GM12878 (cell line): Measurements from ENCODE around the gene IFNG-AS1. TPM values are rescaled to one million over a fixed set of nuclear protein-coding genes. Genes with fewer than 3 reads are reported as not detected.

ENCODE experiments used
- ATAC-seq: fragments of 200-7000 bp; cut with Tn5 transposase; 3 replicates; pipeline ENCODE4 v1.9.1; 2020; ENCODE audit warnings: mild to moderate bottlenecking, moderate library complexity
- BruUV-seq: library from RNA; stranded (reverse); fragments of 400-500 nt; replicated peaks from 2 replicates; lab custom pipeline; 2021; lab: Mats Ljungman, UMichigan
- CTCF ChIA-PET: fragments of 300-600 bp; sonication (Branson Sonifier 250); formaldehyde crosslinking; extraction: SDS; loops from one replicate; lab custom pipeline; 2021; ENCODE audit warnings: inconsistent platforms; lab: Yijun Ruan, JAX
- POLR2A ChIA-PET: fragments of 350-600 bp; formaldehyde crosslinking; extraction: SDS; loops from one replicate; lab custom pipeline; 2021; ENCODE audit warnings: inconsistent platforms; lab: Charles Lee
- RAD21 ChIA-PET: fragments of 300-600 bp; sonication (Branson Sonifier 250); formaldehyde crosslinking; loops from one replicate; lab custom pipeline; 2023; ENCODE audit warnings: antibody characterized with exemption; ENCODE audit not compliant: unreplicated experiment; lab: Charles Lee
- SMC1A ChIA-PET: fragments of 300-600 bp; sonication (Branson Sonifier 250); formaldehyde crosslinking; loops from one replicate; lab custom pipeline; 2023; ENCODE audit not compliant: unreplicated experiment, uncharacterized antibody; lab: Charles Lee
- DNase-seq: peaks from one replicate; pipeline ENCODE4 v3.0.0-alpha.2; 2011; ENCODE audit warnings: low read depth, low spot score
- FAIRE-seq: peaks from 3 replicates; lab custom pipeline; 2011; peaks lifted over from hg19 to GRCh38; lab: Jason Lieb, UNC
- H2AFZ ChIP-seq: 2 replicates; pipeline ENCODE4 v1.6.0; 2011; ENCODE audit warnings: low read depth, low read length, control low read depth; ENCODE audit not compliant: control insufficient read depth
- H3K27ac ChIP-seq: 2 replicates; pipeline ENCODE4 v1.5.1; 2011; ENCODE audit warnings: control low read depth; ENCODE audit not compliant: control insufficient read depth, insufficient read depth
- H3K27me3 ChIP-seq, 2 experiments: replicated peaks in 1 of 2; 2 replicates each; pipeline versions ENCODE4 v1.6.0 to v1.6.1; 2011; ENCODE audit warnings: low read length in 1 of 2; ENCODE audit not compliant: control insufficient read depth in 2 of 2, insufficient read depth in 2 of 2
- H3K36me3 ChIP-seq, 2 experiments: 2 replicates each; pipeline ENCODE4 v1.5.1; 2011; ENCODE audit warnings: low read length in 1 of 2; ENCODE audit not compliant: control insufficient read depth in 2 of 2, insufficient read depth in 2 of 2
- H3K4me1 ChIP-seq: 2 replicates; pipeline ENCODE4 v1.6.1; 2011; ENCODE audit warnings: mild to moderate bottlenecking, low read length, moderate library complexity, mixed read lengths; ENCODE audit not compliant: control insufficient read depth, insufficient read depth
- H3K4me2 ChIP-seq: 2 replicates; pipeline ENCODE4 v1.6.0; 2011; ENCODE audit warnings: control low read depth; ENCODE audit not compliant: control insufficient read depth, insufficient read depth
- H3K4me3 ChIP-seq: fragments of 200-600 bp; sonication (generic); 2 replicates; pipeline ENCODE4 v1.5.1; 2016
- H3K79me2 ChIP-seq: 2 replicates; pipeline ENCODE4 v1.6.0; 2011; ENCODE audit warnings: low read length; ENCODE audit not compliant: control insufficient read depth, insufficient read depth
- H3K9ac ChIP-seq: 2 replicates; pipeline ENCODE4 v1.8.0; 2011; ENCODE audit warnings: low read length, control low read depth, mixed read lengths; ENCODE audit not compliant: control insufficient read depth, insufficient read depth
- H3K9me3 ChIP-seq: replicated peaks from 3 replicates; pipeline ENCODE4 v1.5.1; 2011; ENCODE audit warnings: mild to moderate bottlenecking, low read length; ENCODE audit not compliant: control insufficient read depth, insufficient read depth
- H4K20me1 ChIP-seq: 2 replicates; pipeline ENCODE4 v1.6.0; 2011; ENCODE audit not compliant: control insufficient read depth, insufficient read depth
- CTCF ChIP-seq, 3 experiments: IDR thresholded peaks in 2 of 3; conservative IDR thresholded peaks in 1 of 3; 2 replicates each; pipeline ENCODE4 v1.5.1; 2011; ENCODE audit warnings: low read depth in 3 of 3, low read length in 3 of 3, mild to moderate bottlenecking in 3 of 3, control low read depth in 2 of 3, moderate library complexity in 2 of 3, inconsistent platforms in 1 of 3, mixed read lengths in 1 of 3; ENCODE audit not compliant: control insufficient read depth in 2 of 3, insufficient read depth in 1 of 3; ENCODE audit errors: extremely low read depth in 1 of 3
- RAD21 ChIP-seq: IDR thresholded peaks from 2 replicates; pipeline ENCODE4 v1.6.1; 2011; ENCODE audit warnings: mild to moderate bottlenecking, low read depth, low read length, moderate library complexity; ENCODE audit not compliant: insufficient read depth
- SMC3 ChIP-seq: IDR thresholded peaks from 2 replicates; pipeline ENCODE4 v1.6.1; 2011; ENCODE audit warnings: low read length, improper control_type of control experiment, borderline replicate concordance
- STAT3 ChIP-seq: IDR thresholded peaks from 2 replicates; pipeline ENCODE4 v1.6.1; 2011; ENCODE audit warnings: low read depth, low read length, improper control_type of control experiment
- WGBS: methylation state at CpG from one replicate; pipeline ENCODE4 v1.1.6; 2016; ENCODE audit warnings: low lambda C conversion rate; ENCODE audit not compliant: insufficient replicate concordance, insufficient coverage; ENCODE audit errors: missing lambda C conversion rate; 5-methylcytosine and 5-hydroxymethylcytosine counted together
- in situ Hi-C: fragments of 300-500 bp; cut with MboI; formaldehyde crosslinking; loops from 9 replicates; pipeline ENCODE4 v1.14.3; 2018; ENCODE audit warnings: mixed read lengths
- intact Hi-C: fragments of 100-400 bp; cut with micrococcal nuclease; formaldehyde crosslinking; loops from one replicate; pipeline ENCODE4 v1.14.2; 2022; ENCODE audit not compliant: unreplicated experiment
- polyA plus RNA-seq, 11 experiments: library from polyadenylated mRNA; depleted of rRNA in 4 of 11; unstranded in 6 of 11; stranded (reverse) in 5 of 11; fragments of >200 nt; fragmentation: Nextera tagmentation in 4 of 11; fragmentation: Illumina TruSeq in 1 of 11; extraction: Ambion mirVana in 4 of 11; extraction: Trizol in 1 of 11; gene quantifications; 1 replicate in 1 of 11; 2 replicates in 10 of 11; pipeline versions ENCODE4 v1.2.1 to v1.2.3, GENCODE V29; 2011 to 2016; ENCODE audit warnings: inconsistent platforms in 2 of 11, missing spikeins in 2 of 11, low read depth in 1 of 11
- total RNA-seq, 4 experiments: library from RNA; depleted of rRNA in 3 of 4; stranded (reverse); fragments of >200 nt in 3 of 4; fragmentation: Illumina TruSeq in 1 of 4; extraction: Trizol in 1 of 4; gene quantifications; 2 replicates each; pipeline versions ENCODE4 v1.2.1 to v1.2.3, GENCODE V29; 2013 to 2021

The IFNG-AS1 gene
- total and polyA plus RNA-seq, 10 of the 15 experiments (the other 5 are each of a cell fraction or from before 2014, with no cell fraction given), result 0.40 to 1.9 (median 1.3) TPM

- no peaks in the 10 kb centered on the region for H3K79me2 ChIP-seq
- CTCF ChIA-PET, result interaction anchor here (0.6 to 3.1 kb wide), 19 partner anchors 10 to 315 kb away, joined by 3 to 39 read pairs (median 4); partner anchors contain the start of gene IFNG-AS1
- peak; percentile 90 for FAIRE-seq
Observed at GRCh38 chr12:68001486-68002466, 12.5 kb downstream of the IFNG-AS1 start.

More at GRCh38 chr12:68001486-68002466, 12.5 kb downstream of the IFNG-AS1 start:
- Histone ChIP-seq H3K36me3 (no peaks in the 10 kb centered on the region), H3K4me2 (no peak overlapping the region), H4K20me1 (no peaks in the 10 kb centered on the region), H3K4me3 (no peak overlapping the region), H3K27me3 (no peaks in the 10 kb centered on the region), H3K4me1 (no peaks in the 10 kb centered on the region), H2AFZ (no peak overlapping the region), H3K9me3 (no peaks in the 10 kb centered on the region; the same call in 2 of the 3 replicates), H3K9ac (no peak overlapping the region), H3K27ac (no peak overlapping the region)
- no peak for DNase-seq
- peak; percentile 51 for TF ChIP-seq RAD21
- peak; percentile 41; the same call in 1 of the 2 replicates for TF ChIP-seq SMC3
- peak; percentile 39 to 44 (median 40); a peak in 5 of 6 replicates for TF ChIP-seq CTCF (IDR thresholded peaks at IDR 0.05 in 2 of 3, conservative IDR thresholded peaks at IDR 0.05 in 1 of 3; ENCODE audit: control insufficient read depth in 2 of 3, extremely low read depth in 1 of 3, insufficient read depth in 1 of 3, low read depth in 3 of 3, low read length in 3 of 3)
- TF ChIP-seq STAT3, result no peak
- BruUV-seq, result no TSS peak
- intact Hi-C loops, result no loop called here
- ChIA-PET POLR2A (no interaction called here), SMC1A (interaction anchor here (0.7 to 2.8 kb wide), 14 partner anchors 10 to 314 kb away, joined by 3 to 12 read pairs (median 4); partner anchors contain the start of gene IFNG-AS1), RAD21 (interaction anchor here (0.7 to 2.8 kb wide), 8 partner anchors 9 to 316 kb away, joined by 3 to 8 read pairs (median 4); no protein-coding TSS in a partner anchor)
- ATAC-seq, result peak; percentile 64
- in situ Hi-C loops, result no loop called here
- WGBS, result 53% methylated on average over 11 of the region's 11 CpGs
